ENCODE measurements around the gene MISP.

Gene MISP

GRCh38 chr19:756236-756635, 5.3 kb downstream of the MISP start:
- DNase-seq (ENCODE audit: low read depth in 2 of 2): peak; percentile 37 to 73
- no peak overlapping the region for H3K4me3 ChIP-seq (replicated peaks in 1 of 2; ENCODE audit: low read depth in 2 of 2, low read length in 2 of 2)
- TF ChIP-seq CTCF (IDR thresholded peaks at IDR 0.05; ENCODE audit: low read depth, low read length): no peak

- no peak for DNase-seq (ENCODE audit: low read depth in 2 of 2)
- H3K4me3 ChIP-seq (replicated peaks in 1 of 2; ENCODE audit: low read depth in 2 of 2, low read length in 2 of 2): no peak overlapping the region
- TF ChIP-seq CTCF (IDR thresholded peaks at IDR 0.05; ENCODE audit: low read depth, low read length): no peak
These were observed 6.1 kb downstream of the MISP start for GRCh38 chr19:756821-757688.

GRCh38 chr19:757811-758668, 7.1 kb downstream of the MISP start:
- no peak for TF ChIP-seq CTCF (IDR thresholded peaks at IDR 0.05; ENCODE audit: low read depth, low read length)
- DNase-seq (ENCODE audit: low read depth in 2 of 2): no peak
- H3K4me3 ChIP-seq (replicated peaks in 1 of 2; ENCODE audit: low read depth in 2 of 2, low read length in 2 of 2): no peak overlapping the region

GRCh38 chr19:763181-763580, 12.3 kb downstream of the MISP start:
- no peak overlapping the region for H3K4me3 ChIP-seq (replicated peaks in 1 of 2; ENCODE audit: low read depth in 2 of 2, low read length in 2 of 2)
- TF ChIP-seq CTCF (IDR thresholded peaks at IDR 0.05; ENCODE audit: low read depth, low read length): no peak
- no peak for DNase-seq (ENCODE audit: low read depth in 2 of 2)

- no peak for DNase-seq (ENCODE audit: low read depth in 2 of 2)
- TF ChIP-seq CTCF (IDR thresholded peaks at IDR 0.05; ENCODE audit: low read depth, low read length): no peak
- no peak overlapping the region for H3K4me3 ChIP-seq (replicated peaks in 1 of 2; ENCODE audit: low read depth in 2 of 2, low read length in 2 of 2)
These were observed 13.0 kb downstream of the MISP start for GRCh38 chr19:763869-764268.

GRCh38 chr19:764301-764700, 13.4 kb downstream of the MISP start:
- no peak for DNase-seq (ENCODE audit: low read depth in 2 of 2)
- H3K4me3 ChIP-seq (replicated peaks in 1 of 2; ENCODE audit: low read depth in 2 of 2, low read length in 2 of 2): no peak overlapping the region
- no peak for TF ChIP-seq CTCF (IDR thresholded peaks at IDR 0.05; ENCODE audit: low read depth, low read length)

Measured in cardiac fibroblast (primary cell).